ENCODE data around the gene PCP2. TPM values are rescaled to one million over a fixed set of nuclear protein-coding genes. Genes with fewer than 3 reads are reported as not detected.

PCP2 gene
- total RNA-seq, 4 donors from 2014 or later, result not detected

- in situ Hi-C loops (cut with MboI; ENCODE audit: low sequenced_read_pairs in 4 of 4), result no loop called here
- no peaks in the 10 kb centered on the region for H3K9me3 ChIP-seq
Observed at GRCh38 chr19:7617172-7617571, 16.3 kb downstream of the PCP2 start.

GRCh38 chr19:7614859-7615741 is 18.4 kb downstream of the PCP2 start:
- ATAC-seq, result no peak
- no peak overlapping the region for H3K27ac ChIP-seq
- in situ Hi-C loops (cut with MboI; ENCODE audit: low sequenced_read_pairs in 4 of 4) (no loop called here), intact Hi-C loops (cut with DNase I; ENCODE audit: low total_unique reads) (no loop called here)
- H3K4me3 ChIP-seq, result no peak overlapping the region
- TF ChIP-seq CTCF (IDR thresholded peaks at IDR 0.05 in 4 of 5, conservative IDR thresholded peaks at IDR 0.05 in 1 of 5), result no peak
- no peak for TF ChIP-seq POLR2A (IDR thresholded peaks at IDR 0.05)
- H3K4me1 ChIP-seq, result peaks cover 7 to 15% of the 10 kb centered on the region in 2 donors
- no peak for DNase-seq
- H3K36me3 ChIP-seq, result peaks cover 0 to 8% of the 10 kb centered on the region in 2 donors
- H3K9me3 ChIP-seq, result no peaks in the 10 kb centered on the region
- no peaks in the 10 kb centered on the region for H3K27me3 ChIP-seq

More at GRCh38 chr19:7617172-7617571, 16.3 kb downstream of the PCP2 start:
- H3K4me1 ChIP-seq, result peaks cover 7 to 15% of the 10 kb centered on the region in 2 donors
- peaks cover 2 to 28% of the 10 kb centered on the region in 2 donors for H3K36me3 ChIP-seq
- ATAC-seq (no peak), DNase-seq (no peak)
- intact Hi-C loops (cut with DNase I; ENCODE audit: low total_unique reads), result no loop called here
- no peak overlapping the region for H3K27ac ChIP-seq
- H3K4me3 ChIP-seq, result no peak overlapping the region
- TF ChIP-seq CTCF (IDR thresholded peaks at IDR 0.05 in 4 of 5, conservative IDR thresholded peaks at IDR 0.05 in 1 of 5) (no peak), POLR2A (IDR thresholded peaks at IDR 0.05) (no peak)
- no peaks in the 10 kb centered on the region for H3K27me3 ChIP-seq

GRCh38 chr19:7612282-7613274 is 20.9 kb downstream of the PCP2 start:
- in situ Hi-C loops (cut with MboI; ENCODE audit: low sequenced_read_pairs in 4 of 4) (no loop called here), intact Hi-C loops (cut with DNase I; ENCODE audit: low total_unique reads) (no loop called here)
- no peaks in the 10 kb centered on the region for H3K36me3 ChIP-seq
- no peak for TF ChIP-seq POLR2A (IDR thresholded peaks at IDR 0.05)
- no peak for TF ChIP-seq CTCF (IDR thresholded peaks at IDR 0.05 in 4 of 5, conservative IDR thresholded peaks at IDR 0.05 in 1 of 5)
- H3K9me3 ChIP-seq, result no peaks in the 10 kb centered on the region
- H3K27ac ChIP-seq, result no peak overlapping the region
- no peak overlapping the region for H3K4me3 ChIP-seq
- no peaks in the 10 kb centered on the region for H3K27me3 ChIP-seq
- no peak for DNase-seq
- no peak for ATAC-seq
- H3K4me1 ChIP-seq, result no peaks in the 10 kb centered on the region

- Histone ChIP-seq H3K27me3 (no peaks in the 10 kb centered on the region), H3K4me1 (no peaks in the 10 kb centered on the region), H3K9me3 (no peaks in the 10 kb centered on the region), H3K4me3 (no peak overlapping the region), H3K27ac (no peak overlapping the region), H3K36me3 (no peaks in the 10 kb centered on the region)
- intact Hi-C loops (cut with DNase I; ENCODE audit: low total_unique reads), result no loop called here
- in situ Hi-C loops (cut with MboI; ENCODE audit: low sequenced_read_pairs in 4 of 4), result no loop called here
- ATAC-seq, result no peak
- DNase-seq, result no peak
- TF ChIP-seq POLR2A (IDR thresholded peaks at IDR 0.05) (no peak), CTCF (IDR thresholded peaks at IDR 0.05 in 4 of 5, conservative IDR thresholded peaks at IDR 0.05 in 1 of 5) (no peak)
Observed at GRCh38 chr19:7611541-7612279, 21.8 kb downstream of the PCP2 start.

Measured in gastrocnemius medialis (tissue), 4 donors.